Activated CD8-positive, alpha-beta memory T cell treated with anti-CD3 and anti-CD28 coated beads for 48 hours (primary cell): ENCODE results near the gene RBP5.

Source experiments
- DNase-seq, 3 experiments: peaks; one replicate each; pipeline ENCODE4 v3.0.0-alpha.2; 2020; ENCODE audit warnings: low read depth in 2 of 3, low spot score in 2 of 3

RBP5 gene

GRCh38 chr12:7075939-7076338, 52.8 kb downstream of the RBP5 start:
- no peak for DNase-seq

GRCh38 chr12:7075518-7075917, 53.2 kb downstream of the RBP5 start:
- no peak for DNase-seq

GRCh38 chr12:7073946-7074345, 54.7 kb downstream of the RBP5 start:
- DNase-seq = no peak
